ENCODE results near the gene GNG13. TPM values are rescaled to one million over a fixed set of nuclear protein-coding genes. Genes with fewer than 3 reads are reported as not detected.

Gene GNG13
- total RNA-seq, 1 experiment from 2014 or later: not detected

GRCh38 chr16:794853-795466 lies 5.6 kb downstream of the GNG13 start:
- Histone ChIP-seq H2AFZ (ENCODE audit: low read length) (no peak overlapping the region), H4K5ac (ENCODE audit: insufficient read length, low read depth, low read length) (no peak overlapping the region), H4K20me1 (ENCODE audit: control insufficient read depth, insufficient read depth, insufficient read length) (no peaks in the 10 kb centered on the region), H3K79me2 (ENCODE audit: insufficient read depth, low read length) (no peaks in the 10 kb centered on the region), H4K8ac (replicated peaks; ENCODE audit: insufficient read length, low read depth, low read length) (no peak overlapping the region), H2BK5ac (ENCODE audit: insufficient read length, low read length) (no peak overlapping the region), H3K4me2 (ENCODE audit: insufficient read depth, insufficient read length, low read length) (no peak overlapping the region), H3K27ac (ENCODE audit: insufficient read length, low read depth, low read length) (no peak overlapping the region), H3K79me1 (ENCODE audit: insufficient read depth, low read depth, low read length, poor library complexity, severe bottlenecking) (no peaks in the 10 kb centered on the region), H2BK12ac (ENCODE audit: insufficient read length, low read depth, low read length) (no peak overlapping the region), H3K23me2 (ENCODE audit: insufficient read length, low read depth, low read length, poor library complexity, severe bottlenecking) (no peaks in the 10 kb centered on the region), H3K4me1 (ENCODE audit: insufficient read depth, low read length) (no peaks in the 10 kb centered on the region), H2AK5ac (ENCODE audit: insufficient read length, low read length) (no peak overlapping the region), H3K18ac (ENCODE audit: insufficient read length, low read depth, low read length) (no peak overlapping the region), H3K56ac (ENCODE audit: insufficient read length, low read depth, low read length) (no peak overlapping the region), H3K14ac (ENCODE audit: insufficient read depth, low read length) (no peak overlapping the region), H2BK15ac (ENCODE audit: low read depth, low read length) (no peak overlapping the region), H3K9ac (ENCODE audit: extremely low read depth, insufficient read length, low read length) (no peak overlapping the region), H3K9me3 (ENCODE audit: control insufficient read depth, low read depth, low read length) (no peaks in the 10 kb centered on the region), H4K91ac (ENCODE audit: insufficient read length, low read depth, low read length) (no peak overlapping the region), H3T11ph (ENCODE audit: low read length) (no peak overlapping the region), H2BK20ac (ENCODE audit: low read depth, low read length, poor library complexity, severe bottlenecking) (no peak overlapping the region), H3K27me3 (ENCODE audit: insufficient read depth, low read length) (no peaks in the 10 kb centered on the region), H2BK120ac (ENCODE audit: low read depth, low read length, poor library complexity, severe bottlenecking) (no peak overlapping the region), H3K4ac (ENCODE audit: low read depth, low read length) (no peak overlapping the region), H3K23ac (ENCODE audit: insufficient read length, low read depth, low read length) (no peak overlapping the region)
- peaks cover 0 to 3% of the 10 kb centered on the region in 2 experiments; a peak in 1 of 5 replicates for H3K9me3 Mint-ChIP-seq
- DNase-seq: no peak
- no peaks in the 10 kb centered on the region for H3K4me1 Mint-ChIP-seq
- H3K4me3 Mint-ChIP-seq: no peak overlapping the region
- H3K27me3 Mint-ChIP-seq (ENCODE audit: low read depth): peaks cover 13% of the 10 kb centered on the region
- TF ChIP-seq, protein P1, sequence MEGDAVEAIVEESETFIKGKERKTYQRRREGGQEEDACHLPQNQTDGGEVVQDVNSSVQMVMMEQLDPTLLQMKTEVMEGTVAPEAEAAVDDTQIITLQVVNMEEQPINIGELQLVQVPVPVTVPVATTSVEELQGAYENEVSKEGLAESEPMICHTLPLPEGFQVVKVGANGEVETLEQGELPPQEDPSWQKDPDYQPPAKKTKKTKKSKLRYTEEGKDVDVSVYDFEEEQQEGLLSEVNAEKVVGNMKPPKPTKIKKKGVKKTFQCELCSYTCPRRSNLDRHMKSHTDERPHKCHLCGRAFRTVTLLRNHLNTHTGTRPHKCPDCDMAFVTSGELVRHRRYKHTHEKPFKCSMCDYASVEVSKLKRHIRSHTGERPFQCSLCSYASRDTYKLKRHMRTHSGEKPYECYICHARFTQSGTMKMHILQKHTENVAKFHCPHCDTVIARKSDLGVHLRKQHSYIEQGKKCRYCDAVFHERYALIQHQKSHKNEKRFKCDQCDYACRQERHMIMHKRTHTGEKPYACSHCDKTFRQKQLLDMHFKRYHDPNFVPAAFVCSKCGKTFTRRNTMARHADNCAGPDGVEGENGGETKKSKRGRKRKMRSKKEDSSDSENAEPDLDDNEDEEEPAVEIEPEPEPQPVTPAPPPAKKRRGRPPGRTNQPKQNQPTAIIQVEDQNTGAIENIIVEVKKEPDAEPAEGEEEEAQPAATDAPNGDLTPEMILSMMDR (conservative IDR thresholded peaks at IDR 0.05): no peak
- H3K36me3 Mint-ChIP-seq (ENCODE audit: insufficient read depth in 1 of 3, low read depth in 3 of 3): peaks cover 21 to 52% (median 37%) of the 10 kb centered on the region in 3 experiments; a peak in 6 of 7 replicates
- H3K27ac Mint-ChIP-seq: no peak overlapping the region
- WGBS (ENCODE audit: extremely low coverage, insufficient read length, low lambda C conversion rate): no CpG with 5 or more reads among the region's 31 CpGs
